Muscle of arm (tissue), 12 donors: ENCODE data around the gene TMEM9B. TPM values are rescaled to one million over a fixed set of nuclear protein-coding genes. Genes with fewer than 3 reads are reported as not detected.

Experiments used
- DNase-seq: peaks from one replicate; pipeline ENCODE4 v3.0.0-alpha.2; 2013
- polyA plus RNA-seq, 12 donors: library from polyadenylated mRNA; unstranded; fragments of 120-200 nt; gene quantifications; one replicate each; pipeline ENCODE4 v1.2.1, GENCODE V29; 2013; ENCODE audit not compliant: insufficient read length in 12 of 12

Gene TMEM9B
- polyA plus RNA-seq, 12 donors: 31.7 to 54.2 (median 41.3) TPM; not detected in 1

DNA sequence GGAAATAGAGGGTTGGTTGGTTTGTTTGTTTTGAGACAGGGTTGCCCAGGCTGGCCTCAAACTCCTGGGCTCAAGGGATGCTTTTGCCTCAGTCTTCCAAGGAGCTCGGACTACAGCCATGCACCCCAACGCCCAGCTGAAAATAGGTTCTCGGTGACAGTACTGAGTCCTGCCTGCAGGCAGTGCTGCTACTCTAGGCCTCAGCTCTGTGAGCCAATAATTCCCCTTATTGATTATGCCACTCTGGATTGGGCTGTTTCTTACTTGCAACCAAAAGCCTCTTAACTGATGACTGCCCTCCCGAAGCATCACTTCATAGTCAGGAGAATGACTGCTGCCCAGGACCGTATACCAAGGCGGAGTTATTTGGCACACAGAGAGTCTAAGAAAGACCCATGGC is 30.3 kb downstream of the TMEM9B start:
- no peak for DNase-seq

DNA sequence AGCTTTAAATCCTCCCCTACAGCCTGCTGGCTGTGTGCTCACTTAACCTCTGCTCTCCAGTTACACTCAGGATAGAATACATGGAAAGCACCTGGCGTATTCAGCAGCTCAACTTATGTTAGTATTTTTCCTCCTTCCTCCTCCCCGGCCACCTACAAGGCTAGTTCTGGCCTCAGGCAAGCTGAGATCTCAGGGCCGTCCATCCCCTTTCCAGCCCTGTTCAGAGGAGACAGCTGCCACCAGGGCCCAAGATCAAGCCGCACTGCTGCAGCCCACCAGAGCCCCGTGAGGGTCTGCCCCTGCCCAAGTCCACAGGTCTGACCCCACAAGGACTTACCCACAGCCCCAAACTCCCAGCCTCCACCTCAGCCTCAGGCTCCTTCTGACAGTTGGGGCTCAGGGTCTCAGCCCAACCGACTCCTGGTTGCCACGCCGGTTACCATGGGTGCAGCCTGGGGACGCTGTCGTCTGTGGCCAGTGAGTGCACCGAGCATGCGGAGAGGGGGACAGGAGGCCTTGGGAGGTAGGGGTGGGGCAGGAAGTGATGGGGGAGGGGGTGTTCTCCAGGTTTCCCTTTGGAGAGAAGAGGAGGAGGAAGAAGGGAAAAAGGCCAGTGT is 31.6 kb downstream of the TMEM9B start, which contains the start of gene C11orf16:
Gene C11orf16, minus strand, starts transcription at position 384 of the 617 bp plus-strand sequence. CDS start 639 bp downstream, outside the sequence.
- no peak for DNase-seq

DNA sequence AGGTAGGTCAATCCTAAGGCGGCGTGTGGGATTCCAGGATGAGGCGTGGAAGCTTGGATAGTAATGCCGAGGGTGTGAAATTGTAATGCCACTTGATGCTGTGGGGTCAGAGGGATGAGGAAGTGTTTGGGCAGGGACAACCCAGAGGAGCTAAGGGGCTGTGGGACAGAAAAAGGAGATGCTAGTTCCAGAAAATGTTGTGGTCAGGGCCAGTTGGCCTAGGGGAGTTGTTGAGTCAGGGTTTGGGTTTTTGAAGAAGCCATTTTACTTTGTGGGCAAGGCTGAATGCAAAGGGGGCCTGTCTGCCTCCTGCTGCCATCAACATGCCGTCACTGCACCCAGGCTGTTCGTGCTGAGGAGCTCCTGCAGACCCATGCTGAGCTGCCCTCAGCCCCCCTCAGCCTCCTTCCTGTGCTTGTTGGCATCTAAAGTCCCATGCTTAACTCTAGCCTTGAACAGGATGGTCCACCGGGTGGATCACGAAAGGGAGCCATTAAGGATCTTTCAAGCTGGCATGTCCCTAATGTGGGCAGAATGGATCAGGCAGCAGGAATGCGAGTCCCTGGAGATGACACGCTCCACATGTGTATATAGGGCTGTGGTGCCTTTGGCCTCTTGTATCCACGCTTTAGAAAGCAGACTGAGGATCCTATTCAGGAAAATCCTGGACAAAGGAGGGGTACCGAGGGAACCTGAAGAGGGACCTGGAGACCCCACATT is 33.6 kb downstream of the TMEM9B start:
- no peak for DNase-seq

DNA sequence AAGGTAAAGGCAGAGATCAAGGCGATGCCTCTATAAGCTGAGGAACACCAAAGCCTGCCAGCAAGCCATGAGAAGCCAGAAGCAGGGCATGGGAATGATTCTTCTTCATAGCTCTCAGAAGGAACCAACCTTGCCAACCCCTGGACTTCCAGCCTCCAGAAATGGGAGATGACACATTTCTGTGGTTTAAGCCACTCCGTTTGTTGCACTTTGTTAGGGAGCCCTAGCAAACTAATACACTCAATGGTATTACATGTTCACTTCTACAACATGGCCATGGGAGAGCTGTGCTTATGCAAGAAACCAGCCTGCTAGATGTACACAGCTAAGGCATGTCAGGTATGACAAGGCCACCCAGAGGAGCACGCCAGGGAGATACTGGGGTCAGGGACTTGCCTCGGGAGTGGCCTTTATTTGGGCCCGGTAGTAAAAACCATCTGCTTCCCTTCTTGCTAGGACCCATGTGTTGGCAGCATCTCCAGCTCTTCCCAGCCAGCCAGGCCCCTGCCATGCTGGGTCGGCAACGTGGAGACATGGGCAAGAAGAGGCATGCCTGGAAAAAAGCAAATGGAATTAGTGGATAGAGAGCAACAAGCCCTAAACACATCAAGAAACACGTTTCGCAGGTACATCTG is 35.1 kb downstream of the TMEM9B start:
- DNase-seq: no peak

DNA sequence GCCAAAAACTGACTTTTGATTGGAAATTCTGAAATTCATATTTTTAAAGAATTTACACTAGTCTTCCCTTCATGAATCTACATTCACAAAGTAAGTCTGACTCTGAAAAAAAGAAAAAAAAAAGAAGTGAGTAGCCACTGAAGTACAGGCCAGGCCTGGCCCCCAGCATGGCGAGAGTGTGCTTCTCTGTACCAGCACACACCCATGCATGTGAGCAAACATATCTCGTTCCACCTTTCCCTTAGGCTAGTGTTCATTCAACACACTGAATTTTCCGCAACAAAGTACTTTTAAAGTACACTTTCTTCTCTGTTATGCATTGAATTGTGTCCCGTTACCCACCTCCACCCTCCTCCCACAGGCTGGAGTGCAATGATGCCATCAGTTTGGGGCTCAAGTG is 36.0 kb downstream of the TMEM9B start:
- no peak for DNase-seq

DNA sequence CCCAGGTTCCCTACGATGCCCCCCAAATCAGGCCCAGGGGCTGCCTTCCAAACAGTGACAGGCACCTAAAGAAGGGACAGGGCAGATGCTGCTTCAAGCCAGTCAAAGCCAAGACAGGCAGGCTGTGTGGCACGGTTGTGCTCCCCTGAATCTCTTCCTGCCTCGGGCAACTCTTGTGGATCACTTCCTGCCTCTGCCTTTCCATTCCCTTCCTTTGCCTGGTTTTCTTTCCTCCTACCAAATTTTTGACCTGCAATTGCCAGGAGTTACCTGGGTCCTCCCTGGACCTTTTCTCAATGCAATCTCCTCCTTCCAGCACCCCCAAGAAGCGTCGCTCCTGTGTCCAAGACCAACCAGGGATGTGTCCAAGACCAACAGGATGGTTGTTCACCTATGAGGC is 37.0 kb downstream of the TMEM9B start:
- no peak for DNase-seq

DNA sequence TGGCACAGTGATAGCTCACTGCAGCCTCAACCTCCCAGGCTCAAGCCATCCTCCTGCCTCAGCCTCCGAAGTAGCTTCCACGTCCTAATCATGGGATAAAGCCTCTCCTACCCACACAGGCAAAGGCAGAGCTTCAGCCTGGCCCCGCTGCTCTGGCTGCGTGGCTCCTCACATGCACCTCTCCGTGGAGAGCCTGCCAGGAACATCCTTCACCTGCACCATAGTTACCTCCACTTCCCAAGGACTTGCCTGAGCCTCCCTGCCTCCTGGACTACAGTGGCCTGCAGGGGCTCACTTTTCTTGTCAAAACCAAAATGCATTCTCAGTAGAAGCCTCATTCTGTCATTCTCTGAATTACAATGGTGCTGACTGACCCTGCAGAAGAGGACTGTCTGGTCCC is 38.0 kb downstream of the TMEM9B start:
- DNase-seq: no peak

DNA sequence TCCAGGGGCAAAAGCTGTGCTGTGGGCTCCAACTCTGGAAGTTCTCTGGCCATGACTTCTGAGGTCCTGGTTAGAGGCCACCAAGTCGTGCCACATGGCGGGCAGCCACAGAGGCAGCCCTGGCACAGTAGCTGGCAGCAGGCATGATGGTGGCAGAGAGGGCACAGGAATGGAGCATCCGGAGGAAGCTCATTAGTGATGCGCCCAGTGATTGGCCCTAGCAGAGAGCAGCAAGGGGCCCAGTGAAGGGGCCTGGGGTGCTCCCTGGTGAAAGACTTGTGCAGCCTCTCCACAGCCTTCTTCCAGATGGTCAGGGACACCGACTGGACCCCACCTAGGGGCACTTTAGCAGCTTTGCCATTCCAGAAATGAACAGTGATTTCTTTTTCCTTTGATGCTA is 38.5 kb downstream of the TMEM9B start:
- DNase-seq: no peak

DNA sequence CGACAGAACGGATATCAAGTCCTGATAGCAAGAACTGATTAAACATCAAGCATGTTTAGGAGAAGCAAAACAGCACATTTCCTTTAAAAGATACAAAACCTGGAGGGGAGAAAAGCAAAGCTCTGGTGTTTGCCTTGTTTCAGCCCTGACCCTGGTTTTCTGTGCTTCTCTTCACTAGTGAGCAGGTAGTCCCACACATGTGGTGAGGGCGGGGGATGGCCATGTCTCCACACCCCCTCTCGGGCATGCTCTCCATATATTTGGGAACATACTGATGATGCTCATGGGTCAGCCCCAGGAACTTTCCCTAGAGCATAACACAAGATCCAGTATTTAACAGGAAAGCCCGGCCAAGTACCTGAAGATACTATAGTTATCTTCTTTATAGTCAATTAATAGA is 41.6 kb downstream of the TMEM9B start:
- DNase-seq: no peak

DNA sequence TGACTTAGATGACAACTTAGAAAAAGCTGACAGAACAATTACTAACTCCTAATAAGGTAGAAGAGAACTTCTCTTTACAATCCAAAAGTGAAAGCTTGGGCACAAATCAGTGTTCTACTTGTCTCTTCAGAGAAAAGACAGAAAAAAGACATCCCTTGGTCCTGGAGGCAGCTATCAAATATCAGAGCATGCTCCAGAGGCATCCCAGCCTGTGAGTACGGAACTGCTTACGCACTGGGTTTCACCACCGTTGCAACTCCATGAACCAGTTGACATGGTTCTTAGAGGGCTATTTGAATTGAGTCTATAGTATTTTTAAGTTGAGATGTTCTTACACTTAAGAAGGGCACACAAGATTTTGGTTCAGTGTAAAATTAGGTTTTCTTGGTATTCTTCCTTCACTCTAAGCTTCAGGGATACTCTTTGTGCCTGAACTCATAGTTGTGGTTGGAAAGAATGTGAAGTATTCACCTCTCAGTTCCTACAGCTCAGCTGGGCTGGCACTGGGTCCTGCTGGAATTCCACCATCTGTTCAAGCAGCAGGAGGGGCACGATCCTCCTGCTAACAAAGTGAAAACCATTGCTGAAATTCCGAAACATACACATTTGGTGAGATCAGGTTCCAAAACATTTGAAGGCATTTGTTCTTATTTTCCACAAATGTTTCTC is 47.0 kb downstream of the TMEM9B start:
- peak; percentile 74 for DNase-seq

DNA sequence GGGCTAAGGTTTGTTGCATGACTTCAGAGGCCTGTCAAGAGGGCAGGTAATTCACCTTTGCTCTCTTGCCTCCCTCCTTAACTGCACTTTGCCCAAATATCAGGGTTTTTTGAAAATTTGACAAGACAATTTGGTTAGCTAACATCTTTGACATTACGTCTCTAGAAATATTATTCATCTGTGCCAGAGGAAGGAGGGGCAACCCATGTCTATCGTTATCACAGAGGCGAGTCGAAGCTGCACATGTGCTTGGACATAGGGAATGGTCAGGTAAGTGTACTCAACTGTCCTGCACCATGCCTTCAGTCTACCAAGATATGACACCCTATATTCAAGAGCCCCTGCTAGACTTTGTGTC is 49.6 kb downstream of the TMEM9B start:
- no peak for DNase-seq

DNA sequence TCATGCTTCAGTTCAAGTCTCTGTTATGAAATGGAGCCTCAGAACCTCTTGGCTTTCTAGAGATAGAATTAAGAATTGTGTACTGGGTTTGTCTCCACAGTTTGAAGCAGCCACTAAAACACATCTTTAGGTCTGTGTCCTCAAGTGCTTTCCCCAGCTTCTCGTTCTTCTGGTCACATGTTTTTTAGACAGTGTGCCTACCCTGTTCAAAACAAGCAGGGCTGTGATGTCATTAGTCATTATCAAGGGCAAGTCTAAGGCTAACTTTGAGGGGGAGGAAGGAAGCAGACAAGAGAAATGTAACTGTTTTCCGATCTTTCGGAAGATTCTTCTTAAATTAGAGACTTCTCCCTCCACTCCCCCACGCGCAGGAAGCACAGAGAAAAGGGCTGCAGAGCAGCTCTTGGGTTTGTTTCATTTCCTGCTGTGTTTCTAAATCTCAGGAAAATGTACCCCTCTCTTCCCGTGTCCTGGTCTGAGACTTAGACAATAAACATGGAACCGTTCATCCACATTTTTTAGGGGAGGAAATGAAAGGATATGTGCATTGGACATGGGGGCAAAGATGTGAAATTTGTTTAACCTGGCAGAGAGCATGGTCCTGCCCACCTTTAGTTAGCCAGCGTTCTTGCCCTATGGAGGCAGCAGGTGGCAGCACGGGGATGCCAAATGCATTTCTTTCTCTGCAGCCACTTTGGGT is 50.1 kb downstream of the TMEM9B start:
- DNase-seq: no peak

DNA sequence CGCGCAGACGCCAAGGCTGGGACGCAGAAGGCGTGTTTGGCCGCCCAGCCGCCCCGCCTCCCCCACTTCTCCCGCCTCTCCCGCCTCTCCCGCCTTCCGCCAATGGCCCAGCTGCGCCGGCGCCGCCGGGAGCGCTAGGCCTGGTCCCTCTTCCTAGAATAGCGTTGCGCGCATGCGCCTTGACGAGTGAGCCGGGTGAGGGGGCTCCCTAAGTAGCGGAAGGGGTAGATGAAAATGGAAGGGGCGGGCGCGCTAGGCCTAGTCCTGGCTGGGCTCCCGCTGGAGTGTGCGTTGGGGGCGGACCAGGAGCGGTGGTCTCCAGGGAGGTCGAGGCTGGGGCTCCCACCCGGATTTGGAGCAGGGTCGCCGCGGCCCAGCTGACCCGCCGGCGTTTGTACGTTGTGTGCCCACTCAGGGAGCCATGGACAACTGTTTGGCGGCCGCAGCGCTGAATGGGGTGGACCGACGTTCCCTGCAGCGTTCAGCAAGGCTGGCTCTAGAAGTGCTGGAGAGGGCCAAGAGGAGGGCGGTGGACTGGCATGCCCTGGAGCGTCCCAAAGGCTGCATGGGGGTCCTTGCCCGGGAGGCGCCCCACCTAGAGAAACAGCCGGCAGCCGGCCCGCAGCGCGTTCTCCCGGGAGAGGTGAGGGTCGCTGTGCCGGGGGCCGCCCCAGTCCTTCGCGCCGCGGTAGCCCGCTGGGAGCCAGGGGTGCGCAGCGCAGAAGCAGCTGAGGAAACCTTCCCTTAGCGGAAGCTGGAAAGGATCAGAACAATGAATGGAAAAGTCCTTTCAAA is 53.0 kb downstream of the TMEM9B start, which contains the start of gene AKIP1:
Gene AKIP1, plus strand, starts transcription at position 161 of the 795 bp plus-strand sequence. Its CDS starts 261 bp downstream, at position 422.
- peak; percentile 98 for DNase-seq

DNA sequence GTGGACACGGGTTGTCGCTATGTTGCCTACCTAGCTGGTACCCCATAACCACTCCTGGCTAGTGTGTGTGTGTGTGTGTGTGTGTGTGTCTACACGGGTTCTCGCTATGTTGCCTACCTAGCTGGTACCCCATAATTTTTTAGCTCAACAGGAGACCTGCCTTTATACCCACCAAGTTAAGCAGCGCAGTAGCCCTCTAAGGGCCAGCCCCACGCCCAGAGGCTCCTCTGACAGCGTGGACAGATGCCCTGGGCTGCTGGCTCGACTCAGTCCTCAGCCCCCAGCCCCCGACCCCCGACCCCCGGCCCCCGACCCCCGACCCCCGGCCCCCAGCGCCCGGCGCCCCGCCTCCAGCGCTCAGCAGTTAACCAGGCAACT is 53.6 kb downstream of the TMEM9B start:
- no peak for DNase-seq

DNA sequence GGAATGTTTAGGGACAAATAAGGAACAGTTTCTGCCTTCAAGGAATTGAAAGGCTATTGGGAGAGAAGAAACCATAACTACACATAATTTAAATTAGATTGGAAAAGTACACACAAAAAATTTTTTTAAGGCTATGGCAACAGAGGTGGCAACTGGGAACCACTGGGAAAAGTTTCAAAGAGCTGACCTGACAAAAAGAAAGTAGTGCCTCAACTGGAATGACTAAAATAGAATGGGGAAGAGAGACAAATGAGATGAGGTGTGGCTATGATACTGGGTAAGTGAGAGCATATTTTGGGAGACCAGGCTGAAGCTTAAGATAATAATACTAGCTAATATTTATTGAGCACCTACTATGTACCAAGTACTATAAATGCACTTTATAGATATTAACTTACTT is 56.1 kb downstream of the TMEM9B start:
- DNase-seq: no peak

DNA sequence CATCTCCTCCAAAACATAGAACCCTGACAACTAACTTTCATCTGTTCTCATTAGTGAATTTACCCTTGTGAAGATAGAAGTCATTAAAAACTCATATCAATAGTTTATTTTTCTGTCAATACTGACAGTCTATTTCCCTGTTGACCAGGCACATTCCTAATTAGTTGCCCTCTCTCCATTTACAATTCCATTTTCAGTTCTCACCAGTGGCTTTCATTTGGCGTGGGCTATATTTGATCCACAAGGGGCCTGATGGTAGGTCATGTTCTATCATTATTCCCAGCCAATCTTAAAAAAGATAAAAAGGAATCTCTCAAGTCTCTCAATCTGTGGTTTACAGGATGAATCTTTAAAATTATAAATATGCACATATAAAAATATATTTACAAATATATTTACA is 57.1 kb downstream of the TMEM9B start:
- no peak for DNase-seq

DNA sequence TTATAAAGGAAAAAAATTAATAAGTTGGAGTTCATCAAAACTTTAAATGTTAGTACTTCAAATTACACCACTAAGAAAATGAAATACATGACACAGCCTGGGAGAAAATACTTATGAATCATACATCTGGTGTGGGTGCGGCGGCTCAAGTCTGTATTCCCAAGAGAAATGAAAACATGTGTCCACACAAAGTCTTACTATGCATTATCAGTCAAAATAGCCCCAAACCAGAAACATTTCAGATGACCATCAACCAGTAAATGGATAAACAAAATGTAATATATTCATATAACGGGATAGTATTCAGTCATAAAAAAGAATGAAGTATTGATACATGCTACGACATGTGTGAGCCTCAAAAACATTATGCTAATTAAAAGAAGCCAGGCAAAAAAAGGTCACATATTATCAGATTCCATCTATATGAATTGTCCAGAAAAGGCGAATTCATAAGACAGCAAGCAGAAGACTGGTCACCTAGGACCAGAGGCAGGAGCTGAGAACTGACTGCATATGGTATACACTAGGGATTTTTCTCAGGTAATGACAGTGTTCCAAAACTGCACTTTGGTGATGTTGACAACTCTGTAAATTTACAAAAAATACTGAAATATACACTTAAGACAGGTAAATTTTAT is 58.6 kb downstream of the TMEM9B start:
- DNase-seq: no peak

DNA sequence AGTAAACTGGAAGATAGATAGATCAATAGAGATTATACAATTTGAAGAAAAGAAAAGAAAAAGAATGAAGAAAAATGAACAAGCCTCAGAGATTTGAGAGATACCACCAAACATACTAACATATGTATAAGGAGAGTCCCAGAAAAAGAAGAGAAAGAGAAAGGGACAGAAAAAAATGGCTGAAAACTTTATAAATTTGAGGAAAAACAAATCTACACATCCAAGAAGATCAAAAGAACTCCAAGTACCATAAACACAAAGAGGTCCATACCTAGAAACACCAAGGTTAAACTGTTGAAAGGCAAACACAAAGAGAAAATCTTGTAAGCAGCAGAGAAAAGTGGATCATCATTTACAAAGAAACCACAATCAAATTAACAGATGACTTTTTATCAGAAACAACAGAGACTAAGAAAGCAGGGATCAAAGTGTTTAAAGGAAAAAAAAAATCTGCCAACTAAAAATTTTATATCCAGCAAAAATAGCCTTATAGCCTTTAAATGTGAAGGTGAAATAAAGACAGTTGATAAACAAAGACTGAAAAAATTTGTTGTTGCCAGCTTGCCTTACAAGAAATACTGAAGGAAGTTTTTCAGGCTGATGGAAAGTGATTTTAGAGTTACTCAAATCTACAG is 65.0 kb downstream of the TMEM9B start:
- no peak for DNase-seq
